ENCODE results near the gene TACR2. TPM values are rescaled to one million over a fixed set of nuclear protein-coding genes. Genes with fewer than 3 reads are reported as not detected.

TACR2 gene
- total and polyA plus RNA-seq, 7 experiments from 2014 or later: 0.44 to 0.47 TPM; not detected in 5

GRCh38 chr10:69358148-69358795 is 58.4 kb downstream of the TACR2 start:
- DNase-seq (no peak), ATAC-seq (no peak)
- peaks cover 51 to 82% (median 70%) of the 10 kb centered on the region in 7 donors for H3K4me1 Mint-ChIP-seq
- peak overlapping the region; percentile 69 to 98 (median 93) for H3K27ac Mint-ChIP-seq
- Histone ChIP-seq H3K4me3 (ENCODE audit: low read length) (no peak overlapping the region), H3K4me1 (ENCODE audit: control insufficient read depth in 2 of 2, insufficient read depth in 2 of 2, low read length in 2 of 2) (peaks cover 12 to 63% of the 10 kb centered on the region in 2 donors), H3K27ac (ENCODE audit: low read depth, low read length) (peak overlapping the region; percentile 57), H3K9me3 (ENCODE audit: control insufficient read depth in 2 of 3, low read length in 3 of 3) (no peaks in the 10 kb centered on the region), H3K36me3 (ENCODE audit: control insufficient read depth in 2 of 3, insufficient read depth in 3 of 3, low read length in 3 of 3) (peaks cover 0 to 14% (median 0%) of the 10 kb centered on the region in 3 experiments), H3K27me3 (ENCODE audit: control insufficient read depth in 2 of 2, insufficient read depth in 2 of 2, low read length in 2 of 2) (no peaks in the 10 kb centered on the region)
- H3K36me3 Mint-ChIP-seq: peaks cover 0 to 36% (median 13%) of the 10 kb centered on the region in 5 donors
- no peaks in the 10 kb centered on the region for H3K27me3 Mint-ChIP-seq
- ChIA-PET POLR2A (interaction anchor here (0.6 to 10.2 kb wide), 3 partner anchors 13 to 124 kb away, joined by 4 to 65 read pairs (median 11); no protein-coding TSS in a partner anchor), CTCF (interaction anchor here (0.6 to 1.2 kb wide), 2 partner anchors 41 to 103 kb away, joined by 3 read pairs; no protein-coding TSS in a partner anchor)
- peaks cover 0 to 5% (median 0%) of the 10 kb centered on the region in 11 donors for H3K9me3 Mint-ChIP-seq
- peak overlapping the region in 4 of 10 donors; percentile 5 to 80 (median 36) for H3K4me3 Mint-ChIP-seq
- intact Hi-C loops (cut with micrococcal nuclease): loop anchor here in 1 of 2 donors (2.0 kb wide), 1 partner anchor 35 kb away; no protein-coding TSS in a partner anchor

- Mint-ChIP-seq H3K4me1 (peaks cover 39 to 78% (median 62%) of the 10 kb centered on the region in 7 donors), H3K36me3 (peaks cover 0 to 42% (median 8%) of the 10 kb centered on the region in 5 donors), H3K4me3 (no peak overlapping the region), H3K27ac (peak overlapping the region in 5 of 9 donors; percentile 19 to 98 (median 53)), H3K27me3 (no peaks in the 10 kb centered on the region), H3K9me3 (peaks cover 0 to 8% (median 0%) of the 10 kb centered on the region in 11 donors)
- Histone ChIP-seq H3K9me3 (ENCODE audit: control insufficient read depth in 2 of 3, low read length in 3 of 3) (no peaks in the 10 kb centered on the region), H3K4me3 (ENCODE audit: low read length) (no peak overlapping the region), H3K27me3 (ENCODE audit: control insufficient read depth in 2 of 2, insufficient read depth in 2 of 2, low read length in 2 of 2) (no peaks in the 10 kb centered on the region), H3K4me1 (ENCODE audit: control insufficient read depth in 2 of 2, insufficient read depth in 2 of 2, low read length in 2 of 2) (peaks cover 9 to 54% of the 10 kb centered on the region in 2 donors), H3K27ac (ENCODE audit: low read depth, low read length) (no peak overlapping the region), H3K36me3 (ENCODE audit: control insufficient read depth in 2 of 3, insufficient read depth in 3 of 3, low read length in 3 of 3) (peaks cover 0 to 10% (median 0%) of the 10 kb centered on the region in 3 experiments)
- ChIA-PET POLR2A (interaction anchor here (0.6 to 10.2 kb wide), 6 partner anchors 11 to 65 kb away, joined by 3 to 65 read pairs (median 4); no protein-coding TSS in a partner anchor), CTCF (interaction anchor here (0.7 to 1.3 kb wide), 2 partner anchors 7 to 8 kb away, joined by 3 to 6 read pairs; no protein-coding TSS in a partner anchor)
- no peak for ATAC-seq
- intact Hi-C loops (cut with micrococcal nuclease): no loop called here
- DNase-seq: no peak
Measured at GRCh38 chr10:69356187-69356586, 60.5 kb downstream of the TACR2 start.

- Mint-ChIP-seq H3K27ac (peak overlapping the region; percentile 49 to 98 (median 93)), H3K4me1 (peaks cover 30 to 75% (median 59%) of the 10 kb centered on the region in 7 donors), H3K27me3 (no peaks in the 10 kb centered on the region), H3K9me3 (peaks cover 0 to 8% (median 0%) of the 10 kb centered on the region in 11 donors), H3K36me3 (peaks cover 0 to 44% (median 8%) of the 10 kb centered on the region in 5 donors), H3K4me3 (peak overlapping the region; percentile 30 to 75 (median 56))
- CTCF ChIA-PET: interaction anchor here (0.6 to 1.7 kb wide), 5 partner anchors 10 to 348 kb away, joined by 3 to 4 read pairs (median 3); no protein-coding TSS in a partner anchor
- Histone ChIP-seq H3K9me3 (ENCODE audit: control insufficient read depth in 2 of 3, low read length in 3 of 3) (no peaks in the 10 kb centered on the region), H3K4me3 (ENCODE audit: low read length) (no peak overlapping the region), H3K4me1 (ENCODE audit: control insufficient read depth in 2 of 2, insufficient read depth in 2 of 2, low read length in 2 of 2) (peaks cover 10 to 46% of the 10 kb centered on the region in 2 donors), H3K27me3 (ENCODE audit: control insufficient read depth in 2 of 2, insufficient read depth in 2 of 2, low read length in 2 of 2) (no peaks in the 10 kb centered on the region), H3K36me3 (ENCODE audit: control insufficient read depth in 2 of 3, insufficient read depth in 3 of 3, low read length in 3 of 3) (peaks cover 0 to 6% (median 5%) of the 10 kb centered on the region in 3 experiments), H3K27ac (ENCODE audit: low read depth, low read length) (peak overlapping the region; percentile 56)
- ATAC-seq (peak; percentile 76), DNase-seq (peak in 7 of 9 donors; percentile 38 to 67 (median 49))
- POLR2A ChIA-PET: interaction anchor here (0.6 to 2.6 kb wide), 11 partner anchors 8 to 121 kb away, joined by 3 to 7 read pairs (median 3); no protein-coding TSS in a partner anchor
- intact Hi-C loops (cut with micrococcal nuclease): loop anchor here in 1 of 2 donors (1.0 kb wide), 2 partner anchors 9 kb away; no protein-coding TSS in a partner anchor
Measured at GRCh38 chr10:69353977-69354635, 62.6 kb downstream of the TACR2 start.

Other genes starting within 250 kb of the TACR2 start
- 10 to 100 TPM; 39.3 to 63.2 (median 42.1) TPM for gene SUPV3L1, start 236.7 kb downstream of the TACR2 start, total RNA-seq
- 10 to 100 TPM; 16.5 to 25.2 TPM for gene SUPV3L1, start 236.7 kb downstream of the TACR2 start, polyA plus RNA-seq
- 1 to 10 TPM; 1.9 to 4.8 (median 4.1) TPM for gene HKDC1, start 196.6 kb downstream of the TACR2 start, total RNA-seq
- 10 to 100 TPM in 1 of 2 donors, 1 to 10 TPM in 1; 2.8 to 10.9 TPM for gene HKDC1, start 196.6 kb downstream of the TACR2 start, polyA plus RNA-seq
- 100 to 1,000 TPM in 1 of 5 experiments, 10 to 100 TPM in 4; 60.1 to 144 (median 66.3) TPM for gene HK1, start 138.4 kb downstream of the TACR2 start, total RNA-seq
- 100 to 1,000 TPM in 1 of 2 donors, 10 to 100 TPM in 1; 95.5 to 138 TPM for gene HK1, start 138.4 kb downstream of the TACR2 start, polyA plus RNA-seq
- gene TSPAN15, start 34.5 kb upstream of the TACR2 start, total RNA-seq: 1 to 10 TPM; 1.2 to 7.2 (median 1.9) TPM
- 1 to 10 TPM; 2.1 to 3.5 TPM for gene TSPAN15, start 34.5 kb upstream of the TACR2 start, polyA plus RNA-seq
- under 1 TPM in 1 of 5 experiments, not detected in 4; 0.24 TPM for gene NEUROG3, start 156.5 kb upstream of the TACR2 start, total RNA-seq
- gene NEUROG3, start 156.5 kb upstream of the TACR2 start, polyA plus RNA-seq: not detected
- 10 to 100 TPM in 4 of 5 experiments, 1 to 10 TPM in 1; 8.6 to 13.9 (median 12.4) TPM for gene FAM241B, start 213.3 kb upstream of the TACR2 start, total RNA-seq
- 10 to 100 TPM; 21.3 to 26.3 TPM for gene FAM241B, start 213.3 kb upstream of the TACR2 start, polyA plus RNA-seq